ES-I3 (cell line): Measurements from ENCODE around the gene ZNF524.
A peak's percentile ranks its signal among the peaks of the same experiment; 100 is the strongest.

ENCODE experiments used
- H3K36me3 ChIP-seq: 2 replicates; pipeline ENCODE4 v1.6.1; 2013; ENCODE audit warnings: mild to moderate bottlenecking, low read length, control low read depth, moderate library complexity; ENCODE audit not compliant: insufficient read depth
- H3K4me1 ChIP-seq: 2 replicates; pipeline ENCODE4 v1.6.1; 2013; ENCODE audit warnings: mild to moderate bottlenecking, control low read depth, low read length; ENCODE audit not compliant: insufficient read depth
- H3K9ac ChIP-seq: 2 replicates; pipeline ENCODE4 v1.6.1; 2013; ENCODE audit warnings: low read depth, mild to moderate bottlenecking, low read length, moderate library complexity
- H3K9me3 ChIP-seq: 2 replicates; pipeline ENCODE4 v1.6.1; 2013; ENCODE audit warnings: mild to moderate bottlenecking, low read length, moderate library complexity; ENCODE audit not compliant: control insufficient read depth, insufficient read depth

Gene ZNF524

GRCh38 chr19:55614711-55615542 lies 14.8 kb downstream of the ZNF524 start:
- Histone ChIP-seq H3K4me1 (no peaks in the 10 kb centered on the region), H3K9ac (no peak overlapping the region), H3K9me3 (no peaks in the 10 kb centered on the region), H3K36me3 (peaks cover 7% of the 10 kb centered on the region)

DNA sequence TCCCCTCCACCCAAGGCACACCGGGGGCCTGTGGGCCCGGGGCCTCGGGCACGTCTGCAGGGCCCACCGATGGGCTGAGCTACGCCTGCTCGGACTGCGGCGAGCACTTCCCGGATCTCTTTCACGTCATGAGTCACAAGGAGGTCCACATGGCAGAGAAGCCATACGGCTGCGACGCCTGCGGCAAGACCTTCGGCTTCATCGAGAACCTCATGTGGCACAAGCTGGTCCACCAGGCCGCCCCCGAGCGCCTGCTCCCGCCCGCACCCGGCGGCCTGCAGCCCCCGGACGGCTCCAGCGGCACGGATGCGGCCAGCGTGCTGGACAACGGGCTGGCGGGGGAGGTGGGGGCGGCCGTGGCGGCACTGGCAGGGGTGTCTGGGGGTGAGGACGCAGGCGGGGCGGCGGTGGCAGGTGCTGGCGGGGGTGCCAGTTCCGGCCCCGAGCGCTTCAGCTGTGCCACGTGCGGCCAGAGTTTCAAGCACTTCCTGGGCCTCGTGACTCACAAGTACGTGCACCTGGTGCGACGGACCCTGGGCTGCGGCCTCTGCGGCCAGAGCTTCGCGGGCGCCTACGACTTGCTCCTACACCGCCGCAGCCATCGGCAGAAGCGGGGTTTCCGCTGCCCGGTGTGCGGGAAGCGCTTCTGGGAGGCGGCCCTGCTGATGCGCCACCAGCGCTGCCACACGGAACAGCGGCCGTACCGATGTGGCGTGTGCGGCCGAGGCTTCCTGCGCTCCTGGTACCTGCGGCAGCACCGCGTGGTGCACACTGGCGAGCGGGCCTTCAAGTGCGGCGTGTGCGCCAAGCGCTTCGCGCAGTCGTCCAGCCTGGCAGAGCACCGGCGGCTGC lies 15.7 kb downstream of the ZNF524 start:
- no peaks in the 10 kb centered on the region for H3K4me1 ChIP-seq
- H3K9me3 ChIP-seq = no peaks in the 10 kb centered on the region
- peaks cover 6% of the 10 kb centered on the region for H3K36me3 ChIP-seq
- H3K9ac ChIP-seq = no peak overlapping the region

DNA sequence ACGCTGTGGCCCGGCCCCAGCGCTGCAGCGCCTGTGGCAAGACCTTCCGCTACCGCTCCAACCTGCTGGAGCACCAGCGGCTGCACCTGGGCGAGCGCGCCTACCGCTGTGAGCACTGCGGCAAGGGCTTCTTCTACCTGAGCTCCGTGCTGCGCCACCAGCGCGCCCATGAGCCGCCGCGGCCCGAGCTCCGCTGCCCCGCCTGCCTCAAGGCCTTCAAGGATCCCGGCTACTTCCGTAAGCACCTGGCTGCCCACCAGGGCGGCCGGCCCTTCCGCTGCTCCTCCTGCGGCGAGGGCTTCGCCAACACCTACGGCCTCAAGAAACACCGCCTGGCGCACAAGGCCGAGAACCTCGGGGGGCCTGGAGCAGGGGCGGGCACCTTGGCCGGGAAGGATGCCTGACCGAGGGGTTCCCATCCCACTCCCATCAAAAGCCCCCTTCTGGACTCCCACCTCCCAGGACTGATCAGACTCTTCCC lies 16.3 kb downstream of the ZNF524 start:
- Histone ChIP-seq H3K4me1 (no peaks in the 10 kb centered on the region), H3K36me3 (peaks cover 6% of the 10 kb centered on the region), H3K9ac (no peak overlapping the region), H3K9me3 (no peaks in the 10 kb centered on the region)

DNA sequence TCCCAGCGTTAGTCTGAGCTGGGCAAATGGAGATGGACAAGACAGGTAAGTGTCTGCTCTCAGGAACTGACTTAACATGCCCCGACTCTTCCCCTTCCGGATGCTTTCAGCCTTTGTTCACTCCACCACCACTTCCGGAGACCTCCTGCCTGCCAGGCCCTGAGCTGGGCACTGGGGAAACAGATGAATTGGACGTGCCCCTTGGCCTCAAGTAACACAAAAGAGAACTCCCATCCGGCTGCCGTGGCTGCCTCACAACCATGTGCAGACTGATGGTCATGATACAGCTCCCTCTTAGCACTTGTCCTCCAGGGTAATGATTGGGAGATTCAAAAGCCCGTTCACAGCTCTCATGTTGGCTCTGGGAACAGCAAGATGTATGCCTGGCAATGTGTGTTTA lies 17.3 kb downstream of the ZNF524 start:
- H3K9ac ChIP-seq = no peak overlapping the region
- H3K36me3 ChIP-seq = peaks cover 6% of the 10 kb centered on the region
- H3K9me3 ChIP-seq = no peaks in the 10 kb centered on the region
- H3K4me1 ChIP-seq = no peaks in the 10 kb centered on the region

- no peak overlapping the region for H3K9ac ChIP-seq
- H3K4me1 ChIP-seq = no peaks in the 10 kb centered on the region
- H3K36me3 ChIP-seq = peaks cover 6% of the 10 kb centered on the region
- H3K9me3 ChIP-seq = no peaks in the 10 kb centered on the region
Observed at GRCh38 chr19:55618426-55618825, 18.3 kb downstream of the ZNF524 start.

- Histone ChIP-seq H3K4me1 (no peaks in the 10 kb centered on the region), H3K9me3 (no peaks in the 10 kb centered on the region), H3K9ac (no peak overlapping the region), H3K36me3 (peaks cover 6% of the 10 kb centered on the region)
Observed at GRCh38 chr19:55619286-55619685, 19.2 kb downstream of the ZNF524 start.

- H3K4me1 ChIP-seq = no peaks in the 10 kb centered on the region
- no peaks in the 10 kb centered on the region for H3K9me3 ChIP-seq
- no peak overlapping the region for H3K9ac ChIP-seq
- H3K36me3 ChIP-seq = peaks cover 6% of the 10 kb centered on the region
Observed at GRCh38 chr19:55620410-55621204, 20.5 kb downstream of the ZNF524 start.

GRCh38 chr19:55621205-55621672 lies 21.2 kb downstream of the ZNF524 start:
- H3K9ac ChIP-seq = no peak overlapping the region
- no peaks in the 10 kb centered on the region for H3K4me1 ChIP-seq
- H3K9me3 ChIP-seq = no peaks in the 10 kb centered on the region
- peaks cover 6% of the 10 kb centered on the region for H3K36me3 ChIP-seq

DNA sequence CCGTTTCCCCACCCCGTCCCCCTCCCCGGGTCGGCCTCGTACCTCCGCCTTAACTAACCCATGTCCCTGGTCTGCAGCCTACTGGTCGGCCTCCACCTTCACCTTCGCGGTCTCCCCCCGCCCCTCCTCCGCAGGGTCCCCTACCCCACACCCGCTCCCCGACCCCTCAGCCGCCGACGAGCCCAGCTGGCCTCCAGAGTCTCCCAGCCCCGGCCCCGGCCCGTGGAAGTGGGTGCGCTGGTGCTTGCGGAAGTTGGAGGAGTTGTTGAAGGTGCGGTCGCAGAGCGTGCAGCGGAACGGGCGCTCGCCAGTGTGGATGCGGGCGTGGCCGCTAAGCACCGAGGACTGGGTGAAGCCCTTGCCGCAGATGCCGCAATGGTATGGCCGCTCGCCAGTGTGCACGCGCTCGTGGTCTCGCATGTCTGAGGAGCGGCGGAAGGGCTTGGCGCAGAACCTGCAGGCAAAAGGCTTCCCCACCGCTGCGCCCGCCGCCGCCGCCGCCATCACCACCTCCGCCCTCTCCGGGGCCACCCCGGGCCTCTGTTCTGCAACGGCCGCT lies 21.7 kb downstream of the ZNF524 start:
- no peak overlapping the region for H3K9ac ChIP-seq
- peaks cover 6% of the 10 kb centered on the region for H3K36me3 ChIP-seq
- H3K9me3 ChIP-seq = no peaks in the 10 kb centered on the region
- no peaks in the 10 kb centered on the region for H3K4me1 ChIP-seq

DNA sequence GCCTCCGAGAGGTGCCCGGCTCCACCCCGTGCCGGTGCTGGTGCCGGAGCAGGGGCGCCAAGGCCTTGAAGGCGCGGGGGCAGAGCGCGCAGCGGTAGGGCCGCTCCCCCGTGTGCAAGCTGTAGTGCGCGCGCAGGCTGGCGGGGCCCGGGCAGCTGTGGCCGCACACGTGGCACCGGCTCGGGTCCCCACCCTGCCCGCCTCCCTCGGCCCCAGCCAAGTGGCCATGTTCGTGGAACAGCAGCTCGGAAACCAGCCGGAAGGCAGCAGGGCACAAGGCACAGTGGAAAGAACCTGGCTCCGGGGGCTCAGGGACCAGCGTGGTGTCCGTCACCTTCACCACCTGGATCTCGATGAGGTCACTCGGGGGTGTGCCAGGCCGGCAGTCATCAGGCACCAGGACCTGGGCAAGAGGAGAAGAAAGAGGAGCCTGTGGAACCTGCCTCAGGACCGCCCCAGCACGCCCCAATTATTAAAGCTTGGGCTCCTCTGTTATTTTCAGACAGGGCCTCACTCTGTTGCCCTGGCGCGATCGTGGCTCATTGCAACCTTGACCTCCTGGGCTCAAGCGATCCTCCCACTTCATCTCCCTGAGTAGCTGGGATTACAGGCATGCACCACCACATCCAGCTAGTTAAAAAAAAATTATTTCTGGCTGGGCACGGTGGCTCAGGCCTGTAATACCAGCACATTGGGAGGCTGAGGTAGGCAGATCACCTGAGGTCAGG lies 22.3 kb downstream of the ZNF524 start:
- no peaks in the 10 kb centered on the region for H3K9me3 ChIP-seq
- no peaks in the 10 kb centered on the region for H3K4me1 ChIP-seq
- H3K36me3 ChIP-seq = peaks cover 3% of the 10 kb centered on the region
- no peak overlapping the region for H3K9ac ChIP-seq

- Histone ChIP-seq H3K9ac (no peak overlapping the region), H3K9me3 (no peaks in the 10 kb centered on the region), H3K36me3 (no peaks in the 10 kb centered on the region; the same call in 1 of the 2 replicates), H3K4me1 (no peaks in the 10 kb centered on the region)
Observed at GRCh38 chr19:55623130-55623529, 23.0 kb downstream of the ZNF524 start.

DNA sequence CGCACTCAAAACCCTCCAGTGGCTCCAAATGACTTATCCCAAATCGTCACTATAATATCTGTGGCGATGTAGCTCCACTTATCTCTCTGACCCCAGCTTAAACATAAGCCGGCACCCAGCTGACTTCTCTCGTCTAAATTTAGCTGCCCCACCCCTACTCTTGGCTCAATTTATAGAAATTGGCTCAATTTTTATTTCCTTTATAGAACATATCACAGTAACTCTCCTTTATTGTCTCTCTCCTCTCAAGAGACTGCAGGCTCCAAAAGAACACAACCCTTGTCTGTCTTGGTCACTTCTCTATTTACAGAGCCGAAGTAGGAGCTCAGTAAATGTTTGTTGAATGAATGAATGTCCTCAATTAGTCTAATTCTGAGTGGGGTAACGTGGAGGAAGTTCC lies 23.5 kb downstream of the ZNF524 start:
- H3K4me1 ChIP-seq = no peaks in the 10 kb centered on the region
- peak overlapping the region; percentile 31; the same call in 1 of the 2 replicates for H3K9ac ChIP-seq
- no peaks in the 10 kb centered on the region; the same call in 1 of the 2 replicates for H3K36me3 ChIP-seq
- H3K9me3 ChIP-seq = no peaks in the 10 kb centered on the region
